Endothelial cell of umbilical vein (primary cell): ENCODE results near the gene OR52A5.

ENCODE experiments used
- CTCF ChIP-seq, 2 donors: IDR thresholded peaks; 1 replicate in 1 of 2; 2 replicates in 1 of 2; pipeline ENCODE4 v1.5.1; 2011; ENCODE audit warnings: low read length in 2 of 2, mild to moderate bottlenecking in 2 of 2, moderate library complexity in 2 of 2, control low read depth in 1 of 2, inconsistent platforms in 1 of 2, low read depth in 1 of 2; ENCODE audit not compliant: insufficient read depth in 1 of 2; ENCODE audit errors: extremely low read depth in 1 of 2
- EZH2 ChIP-seq: IDR thresholded peaks from 2 replicates; pipeline ENCODE4 v1.6.1; 2012; ENCODE audit warnings: borderline replicate concordance, low read depth, mild to moderate bottlenecking, moderate library complexity, low read length, inconsistent platforms; ENCODE audit not compliant: severe bottlenecking
- POLR2AphosphoS5 ChIP-seq: IDR thresholded peaks from 2 replicates; pipeline ENCODE4 v1.6.1; 2012; ENCODE audit warnings: low read depth, mild to moderate bottlenecking, control low read depth, low read length, moderate library complexity; ENCODE audit not compliant: insufficient read depth

GRCh38 chr11:5178046-5178837, 40.1 kb upstream of the OR52A5 start:
- TF ChIP-seq POLR2AphosphoS5, result no peak
- TF ChIP-seq CTCF (IDR thresholded peaks at IDR 0.05; ENCODE audit: extremely low read depth in 1 of 2, insufficient read depth in 1 of 2, low read depth in 1 of 2, low read length in 2 of 2), result no peak
- no peak for TF ChIP-seq EZH2
